ENCODE results near the gene LRMDA.

The LRMDA gene

DNA sequence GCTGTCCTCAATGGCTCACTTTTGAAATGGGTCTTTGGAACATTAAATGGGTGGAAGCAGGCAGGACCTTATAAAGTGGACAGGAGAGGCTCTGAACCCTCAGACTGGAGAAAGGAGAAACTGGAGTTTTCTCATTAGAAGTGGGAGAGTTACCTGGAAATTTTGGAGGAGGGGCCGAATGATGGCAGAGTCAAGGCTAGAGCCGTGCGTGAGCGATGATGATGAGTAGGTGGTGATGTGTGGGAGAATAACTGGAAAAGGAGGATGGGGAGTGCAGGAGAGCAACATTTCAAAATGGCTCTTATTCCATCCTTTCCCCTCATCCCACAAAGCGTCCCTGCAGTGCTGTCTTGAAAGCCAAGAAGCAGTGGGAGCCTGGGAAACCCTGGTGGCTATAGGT is 274.0 kb downstream of the LRMDA start:
- Histone ChIP-seq H3K27ac (no peak overlapping the region), H3K4me3 (no peak overlapping the region)
- DNase-seq (ENCODE audit: low spot score), result no peak
- TF ChIP-seq, protein P1, sequence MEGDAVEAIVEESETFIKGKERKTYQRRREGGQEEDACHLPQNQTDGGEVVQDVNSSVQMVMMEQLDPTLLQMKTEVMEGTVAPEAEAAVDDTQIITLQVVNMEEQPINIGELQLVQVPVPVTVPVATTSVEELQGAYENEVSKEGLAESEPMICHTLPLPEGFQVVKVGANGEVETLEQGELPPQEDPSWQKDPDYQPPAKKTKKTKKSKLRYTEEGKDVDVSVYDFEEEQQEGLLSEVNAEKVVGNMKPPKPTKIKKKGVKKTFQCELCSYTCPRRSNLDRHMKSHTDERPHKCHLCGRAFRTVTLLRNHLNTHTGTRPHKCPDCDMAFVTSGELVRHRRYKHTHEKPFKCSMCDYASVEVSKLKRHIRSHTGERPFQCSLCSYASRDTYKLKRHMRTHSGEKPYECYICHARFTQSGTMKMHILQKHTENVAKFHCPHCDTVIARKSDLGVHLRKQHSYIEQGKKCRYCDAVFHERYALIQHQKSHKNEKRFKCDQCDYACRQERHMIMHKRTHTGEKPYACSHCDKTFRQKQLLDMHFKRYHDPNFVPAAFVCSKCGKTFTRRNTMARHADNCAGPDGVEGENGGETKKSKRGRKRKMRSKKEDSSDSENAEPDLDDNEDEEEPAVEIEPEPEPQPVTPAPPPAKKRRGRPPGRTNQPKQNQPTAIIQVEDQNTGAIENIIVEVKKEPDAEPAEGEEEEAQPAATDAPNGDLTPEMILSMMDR (IDR thresholded peaks at IDR 0.05), result no peak

DNA sequence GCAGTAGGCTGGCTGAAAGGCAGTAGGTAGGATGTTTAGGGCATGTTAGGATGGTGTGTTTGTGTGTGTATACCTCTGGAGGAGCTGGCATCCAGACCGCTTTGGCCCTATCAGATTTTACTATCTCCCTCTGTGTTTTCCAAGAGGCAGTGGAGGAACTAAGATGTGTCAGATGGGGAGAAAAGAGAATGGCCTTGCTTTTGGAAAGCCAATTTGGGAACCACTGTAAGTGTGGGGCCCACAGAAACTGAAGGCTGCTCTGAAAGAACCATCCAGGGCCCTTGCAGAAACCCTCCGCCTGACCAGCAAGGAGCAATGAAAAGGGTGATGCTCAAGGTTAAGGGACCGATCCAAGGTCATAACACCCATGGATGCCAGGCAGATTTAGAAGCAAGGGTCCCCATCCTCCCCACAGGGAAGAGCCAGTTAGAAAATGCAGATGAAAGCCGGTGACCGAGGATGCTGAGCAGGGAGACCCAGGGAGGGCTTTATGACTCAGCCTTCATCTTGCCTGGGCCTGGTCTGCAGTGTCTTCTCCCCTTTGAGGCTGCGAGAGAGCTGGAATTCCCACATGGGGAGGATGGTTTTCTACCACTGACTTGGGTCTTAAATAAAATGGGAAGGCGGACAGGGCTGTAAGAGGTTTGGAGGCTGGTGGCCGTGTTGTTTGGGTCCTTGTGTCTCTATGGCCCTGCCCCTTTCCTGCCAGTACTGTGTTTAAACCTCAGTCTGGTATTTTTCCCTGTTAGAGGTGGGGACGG is 275.8 kb downstream of the LRMDA start:
- Histone ChIP-seq H3K27ac (no peak overlapping the region), H3K4me3 (no peak overlapping the region)
- TF ChIP-seq, protein P1 (IDR thresholded peaks at IDR 0.05), result no peak
- no peak for DNase-seq (ENCODE audit: low spot score)

- no peak for DNase-seq (ENCODE audit: low spot score)
- TF ChIP-seq, protein P1 (IDR thresholded peaks at IDR 0.05), result no peak
- H3K27ac ChIP-seq, result no peak overlapping the region
- H3K4me3 ChIP-seq, result no peak overlapping the region
Observed at GRCh38 chr10:75708060-75708459, 276.6 kb downstream of the LRMDA start.

DNA sequence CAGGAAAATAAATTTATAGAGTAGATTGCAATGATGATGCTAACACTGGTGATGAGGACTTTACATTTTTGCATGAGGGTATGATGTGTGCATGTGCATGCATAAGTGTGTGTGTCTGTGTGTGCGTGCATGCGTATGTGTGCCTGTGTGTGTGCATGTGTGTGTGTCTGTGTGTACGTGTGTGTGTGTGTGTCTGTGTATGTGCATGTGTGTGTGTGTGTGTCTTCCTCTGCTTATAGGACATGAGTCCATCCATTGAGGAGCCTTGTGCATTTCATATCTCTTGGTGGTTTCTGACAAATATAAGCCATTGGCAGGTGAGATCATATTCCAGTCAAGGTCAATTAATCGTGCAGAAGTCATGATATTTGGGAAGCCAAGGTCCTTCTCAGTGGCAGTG is 277.8 kb downstream of the LRMDA start:
- TF ChIP-seq, protein P1 (IDR thresholded peaks at IDR 0.05), result no peak
- no peak for DNase-seq (ENCODE audit: low spot score)
- H3K27ac ChIP-seq, result no peak overlapping the region
- H3K4me3 ChIP-seq, result no peak overlapping the region

GRCh38 chr10:75709811-75710210 is 278.4 kb downstream of the LRMDA start:
- H3K27ac ChIP-seq, result no peak overlapping the region
- no peak overlapping the region for H3K4me3 ChIP-seq
- TF ChIP-seq, protein P1 (IDR thresholded peaks at IDR 0.05), result no peak
- no peak for DNase-seq (ENCODE audit: low spot score)

DNA sequence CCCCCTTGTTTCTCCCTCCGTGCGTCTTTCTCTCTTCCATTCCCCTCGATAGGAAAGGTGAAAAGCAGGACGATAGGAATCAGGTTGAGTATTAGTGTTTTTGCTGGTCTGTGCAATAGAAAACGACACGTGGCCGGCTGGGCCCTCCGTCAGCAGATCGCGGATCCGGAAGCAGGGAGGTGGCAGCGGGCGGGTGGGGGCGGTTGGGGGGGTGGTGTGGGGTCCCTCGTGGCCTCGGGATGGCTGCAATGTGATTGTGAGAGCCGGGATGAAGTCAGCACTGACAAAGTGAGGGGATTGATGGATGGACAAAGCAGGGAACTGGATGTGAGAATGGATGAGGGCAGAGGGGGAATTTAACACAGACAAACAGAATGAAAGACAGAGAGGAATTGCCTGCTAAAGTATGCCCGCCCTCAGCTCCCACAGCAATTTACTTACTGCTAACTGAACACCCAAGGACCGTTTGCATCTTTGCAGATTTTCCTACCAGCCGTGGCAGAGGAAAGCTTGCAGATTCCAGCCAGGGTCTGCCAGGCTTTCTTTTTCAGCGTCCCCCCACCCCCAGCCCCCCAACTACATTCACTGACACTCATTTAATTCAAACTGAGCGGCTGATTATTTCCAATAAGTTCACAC is 280.9 kb downstream of the LRMDA start:
- peak overlapping the region; percentile 50 for H3K4me3 ChIP-seq
- no peak overlapping the region for H3K27ac ChIP-seq
- no peak for DNase-seq (ENCODE audit: low spot score)
- TF ChIP-seq, protein P1 (IDR thresholded peaks at IDR 0.05), result no peak

DNA sequence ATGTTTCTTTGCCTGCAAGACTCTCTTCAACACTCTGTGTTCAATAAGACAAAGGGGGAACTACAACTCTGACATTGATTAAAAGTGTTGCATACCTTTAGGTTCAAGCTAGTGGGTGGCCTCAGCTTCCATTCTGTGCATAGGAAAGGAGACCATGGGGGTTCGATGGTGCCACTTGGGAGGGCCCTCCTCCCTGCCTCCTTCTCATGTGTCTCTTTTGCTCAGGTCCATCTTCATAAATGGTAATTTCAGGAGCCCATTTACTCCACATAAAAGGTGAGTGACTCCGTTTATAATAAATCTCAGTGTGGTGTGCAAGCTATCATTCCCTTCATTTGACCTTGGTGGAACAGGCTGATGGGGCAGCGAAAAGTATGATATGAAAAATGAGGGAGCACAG is 285.1 kb downstream of the LRMDA start:
- Histone ChIP-seq H3K27ac (no peak overlapping the region), H3K4me3 (no peak overlapping the region)
- TF ChIP-seq, protein P1 (IDR thresholded peaks at IDR 0.05), result no peak
- no peak for DNase-seq (ENCODE audit: low spot score)

Data from coronary artery (tissue), 2 donors.